ENCODE results near the gene IRAK3.

The IRAK3 gene

GRCh38 chr12:66235626-66236281, 46.7 kb downstream of the IRAK3 start:
- no peak for TF ChIP-seq MAX (IDR thresholded peaks at IDR 0.05)
- no peak for TF ChIP-seq YY1 (IDR thresholded peaks at IDR 0.05; ENCODE audit: low read depth)
- TF ChIP-seq EGR1 (IDR thresholded peaks at IDR 0.05) = no peak
- no peak for TF ChIP-seq TCF12 (IDR thresholded peaks at IDR 0.05; ENCODE audit: low read depth)
- TF ChIP-seq CEBPB (IDR thresholded peaks at IDR 0.05) = no peak
- TF ChIP-seq EP300 (IDR thresholded peaks at IDR 0.05; ENCODE audit: borderline replicate concordance) = no peak
- TF ChIP-seq ZBTB7A (IDR thresholded peaks at IDR 0.05; ENCODE audit: low read depth) = no peak
- no peak for TF ChIP-seq CREB1 (IDR thresholded peaks at IDR 0.05; ENCODE audit: low read depth)
- no peak for TF ChIP-seq TEAD4 (IDR thresholded peaks at IDR 0.05)
- no peak for TF ChIP-seq USF1 (IDR thresholded peaks at IDR 0.05)
- TF ChIP-seq FOXM1 (IDR thresholded peaks at IDR 0.05; ENCODE audit: borderline replicate concordance, low read depth) = no peak
- no peak for TF ChIP-seq TAF1 (IDR thresholded peaks at IDR 0.05; ENCODE audit: low read depth)
- TF ChIP-seq RAD21 (IDR thresholded peaks at IDR 0.05; ENCODE audit: low read depth) = no peak
- TF ChIP-seq REST (IDR thresholded peaks at IDR 0.05; ENCODE audit: low read depth) = no peak

- TF ChIP-seq YY1 (IDR thresholded peaks at IDR 0.05; ENCODE audit: low read depth) = no peak
- no peak for TF ChIP-seq EP300 (IDR thresholded peaks at IDR 0.05; ENCODE audit: borderline replicate concordance)
- TF ChIP-seq CREB1 (IDR thresholded peaks at IDR 0.05; ENCODE audit: low read depth) = no peak
Observed at GRCh38 chr12:66236969-66237368, 48.0 kb downstream of the IRAK3 start.

GRCh38 chr12:66237505-66238175, 48.6 kb downstream of the IRAK3 start:
- TF ChIP-seq ZBTB7A (IDR thresholded peaks at IDR 0.05; ENCODE audit: low read depth) (no peak), REST (IDR thresholded peaks at IDR 0.05; ENCODE audit: low read depth) (no peak), EGR1 (IDR thresholded peaks at IDR 0.05) (no peak), RAD21 (IDR thresholded peaks at IDR 0.05; ENCODE audit: low read depth) (no peak), CREB1 (IDR thresholded peaks at IDR 0.05; ENCODE audit: low read depth) (no peak), MAX (IDR thresholded peaks at IDR 0.05) (no peak), EP300 (IDR thresholded peaks at IDR 0.05; ENCODE audit: borderline replicate concordance) (no peak), TAF1 (IDR thresholded peaks at IDR 0.05; ENCODE audit: low read depth) (no peak), NFIC (IDR thresholded peaks at IDR 0.05) (no peak), CEBPB (IDR thresholded peaks at IDR 0.05) (no peak), FOXM1 (IDR thresholded peaks at IDR 0.05; ENCODE audit: borderline replicate concordance, low read depth) (no peak), YY1 (IDR thresholded peaks at IDR 0.05; ENCODE audit: low read depth) (no peak), TEAD4 (IDR thresholded peaks at IDR 0.05) (no peak), USF1 (IDR thresholded peaks at IDR 0.05) (no peak), TCF12 (IDR thresholded peaks at IDR 0.05; ENCODE audit: low read depth) (no peak)

- TF ChIP-seq TAF1 (IDR thresholded peaks at IDR 0.05; ENCODE audit: low read depth) (no peak), REST (IDR thresholded peaks at IDR 0.05; ENCODE audit: low read depth) (no peak), TCF12 (IDR thresholded peaks at IDR 0.05; ENCODE audit: low read depth) (no peak), USF1 (IDR thresholded peaks at IDR 0.05) (no peak), CEBPB (IDR thresholded peaks at IDR 0.05) (no peak), EP300 (IDR thresholded peaks at IDR 0.05; ENCODE audit: borderline replicate concordance) (no peak), RAD21 (IDR thresholded peaks at IDR 0.05; ENCODE audit: low read depth) (no peak), MAX (IDR thresholded peaks at IDR 0.05) (no peak), TEAD4 (IDR thresholded peaks at IDR 0.05) (no peak), NFIC (IDR thresholded peaks at IDR 0.05) (no peak), ZBTB7A (IDR thresholded peaks at IDR 0.05; ENCODE audit: low read depth) (no peak)
Observed at GRCh38 chr12:66239295-66239694, 50.3 kb downstream of the IRAK3 start.
